Measurements from ENCODE around the gene LYRM1. TPM values are rescaled to one million over a fixed set of nuclear protein-coding genes. Genes with fewer than 3 reads are reported as not detected.

LYRM1 gene
- total and polyA plus RNA-seq, 2 of the 8 experiments (the other 6 are each of a cell fraction or from before 2014, with no cell fraction given): 11.6 to 13.4 TPM

- no peak for TF ChIP-seq KDM4A (IDR thresholded peaks at IDR 0.05; ENCODE audit: low read depth, low read length, severe bottlenecking)
- TF ChIP-seq ZNF274 (IDR thresholded peaks at IDR 0.05; ENCODE audit: borderline replicate concordance, extremely low read depth, low read length): no peak
- no peak for TF ChIP-seq KDM1A (IDR thresholded peaks at IDR 0.05; ENCODE audit: borderline replicate concordance, low read length)
- no peak for TF ChIP-seq RBBP5 (IDR thresholded peaks at IDR 0.05; ENCODE audit: borderline replicate concordance, low read depth, low read length)
- no peak for TF ChIP-seq KDM5A (IDR thresholded peaks at IDR 0.05; ENCODE audit: low read length)
- no peak for TF ChIP-seq JUN (IDR thresholded peaks at IDR 0.05; ENCODE audit: low read depth, low read length)
- no peak for TF ChIP-seq JUND (IDR thresholded peaks at IDR 0.05; ENCODE audit: low read length)
- no peak for TF ChIP-seq CHD2 (IDR thresholded peaks at IDR 0.05; ENCODE audit: low read length)
These were observed 28.4 kb upstream of the LYRM1 start (continued) for GRCh38 chr16:20871941-20872815.
